ENCODE results near the gene ZFP36L1.

DNA sequence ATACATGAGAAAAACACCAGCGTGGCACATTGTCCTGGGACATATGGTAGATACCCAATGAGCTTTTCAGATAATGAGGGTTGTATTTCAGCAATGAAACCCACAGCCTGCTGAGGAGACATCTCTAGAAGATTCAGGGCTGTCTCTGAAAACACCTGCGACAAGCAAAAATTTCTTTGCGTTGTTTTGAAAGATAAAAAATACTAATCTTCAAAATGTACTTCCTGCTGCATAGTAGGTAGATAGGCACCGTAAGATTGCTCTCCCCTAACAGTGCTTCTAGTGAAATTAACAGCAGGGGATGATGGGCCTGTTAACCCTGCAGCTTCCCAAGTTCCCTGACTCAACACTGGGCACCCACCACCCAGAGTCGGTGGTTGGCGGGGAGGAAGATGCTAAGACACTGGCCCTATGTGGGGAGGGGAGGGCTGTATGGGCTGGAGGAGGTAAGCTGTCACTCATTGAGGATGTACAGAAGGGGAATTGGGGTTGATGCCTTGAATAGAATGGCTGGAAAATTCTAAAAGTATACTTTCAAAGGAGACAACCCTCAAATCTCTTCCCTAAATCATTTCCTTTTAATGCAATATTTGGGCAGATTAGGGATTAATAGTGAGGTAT lies 20.0 kb downstream of the ZFP36L1 start:
- no peak for TF ChIP-seq CTCF (IDR thresholded peaks at IDR 0.05 in 8 of 11, conservative IDR thresholded peaks at IDR 0.05 in 3 of 11)
- TF ChIP-seq POLR2AphosphoS5 (IDR thresholded peaks at IDR 0.05) = no peak
- TF ChIP-seq POLR2A (IDR thresholded peaks at IDR 0.05) = no peak

Measured in spleen (tissue), 7 donors.